Kidney glomerular epithelial cell (primary cell): ENCODE results near the gene CC2D1A.
A peak's percentile ranks its signal among the peaks of the same experiment; 100 is the strongest.

Source experiments
- DNase-seq: peaks from one replicate; lab custom pipeline; 2025; lab: John Stamatoyannopoulos, UW

The CC2D1A gene

DNA sequence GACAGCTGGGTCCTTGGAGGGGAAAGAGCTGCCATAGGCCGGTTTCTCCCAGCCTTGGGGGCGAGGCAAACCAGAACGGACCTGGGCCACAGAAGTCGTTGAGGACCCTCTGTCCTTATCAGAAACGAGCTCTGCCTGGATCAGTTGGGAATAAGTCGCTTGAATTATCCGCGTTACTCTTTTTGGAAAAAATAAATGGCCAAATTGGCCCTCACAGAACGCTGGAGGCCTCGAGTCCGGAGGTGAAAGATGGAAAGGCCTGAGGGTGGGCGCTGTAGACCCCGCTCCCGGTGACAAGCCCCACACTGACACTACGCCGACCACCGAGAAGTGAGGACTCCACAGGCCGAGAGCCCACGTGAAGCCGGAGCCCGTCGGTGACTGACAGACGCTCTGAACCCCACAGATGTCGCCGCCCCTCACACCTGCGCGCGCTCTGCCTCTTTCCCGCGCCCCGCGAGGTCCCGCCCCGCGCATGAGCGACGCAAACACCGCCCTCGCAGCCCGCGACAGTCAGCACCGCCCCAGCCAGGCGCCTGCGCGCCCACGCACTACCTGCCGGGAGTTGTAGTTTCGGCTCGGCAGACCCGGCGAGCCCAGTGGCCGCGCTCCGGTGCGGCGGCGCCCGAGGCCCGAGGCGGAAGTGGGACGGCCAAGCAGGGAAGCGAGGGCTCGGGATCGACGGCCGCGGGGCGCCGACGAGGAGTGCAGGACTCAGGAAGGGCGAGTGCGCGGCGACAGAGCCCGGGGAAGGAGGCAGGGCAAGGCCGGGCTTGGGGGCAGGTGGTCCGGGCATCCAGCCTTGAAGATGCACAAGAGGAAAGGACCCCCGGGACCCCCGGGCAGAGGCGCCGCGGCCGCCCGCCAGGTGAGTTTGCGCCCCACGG, at the start of gene CC2D1A, which contains the start of gene BRME1:
Gene CC2D1A (plus strand): TSS at position 568 of the 887 bp plus-strand sequence. CDS start 241 bp downstream, at position 809.
Gene BRME1 (minus strand): TSS at position 484 of the 887 bp plus-strand sequence. CDS start 1,225 bp downstream, outside the sequence.
- DNase-seq = peak; percentile 61

DNA sequence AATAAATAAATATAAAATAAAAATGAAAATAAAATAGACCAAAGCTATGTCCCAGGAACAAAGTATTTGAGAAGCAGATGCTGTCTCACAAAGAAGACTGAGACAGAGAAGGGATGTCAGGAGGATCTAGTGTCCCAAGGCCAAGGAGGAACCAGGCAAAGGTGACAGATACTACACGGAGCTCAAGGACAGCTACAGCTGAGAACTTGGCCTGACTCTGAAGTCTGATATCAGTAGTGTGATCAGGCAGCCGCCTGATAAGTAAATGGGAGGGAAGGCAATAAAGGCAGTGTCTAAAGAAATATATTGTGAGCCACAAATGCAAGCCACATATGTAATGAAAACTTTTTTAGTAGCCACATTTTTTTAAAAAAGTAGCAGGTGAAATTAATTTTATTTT, 49.5 kb upstream of the CC2D1A start:
- no peak for DNase-seq

DNA sequence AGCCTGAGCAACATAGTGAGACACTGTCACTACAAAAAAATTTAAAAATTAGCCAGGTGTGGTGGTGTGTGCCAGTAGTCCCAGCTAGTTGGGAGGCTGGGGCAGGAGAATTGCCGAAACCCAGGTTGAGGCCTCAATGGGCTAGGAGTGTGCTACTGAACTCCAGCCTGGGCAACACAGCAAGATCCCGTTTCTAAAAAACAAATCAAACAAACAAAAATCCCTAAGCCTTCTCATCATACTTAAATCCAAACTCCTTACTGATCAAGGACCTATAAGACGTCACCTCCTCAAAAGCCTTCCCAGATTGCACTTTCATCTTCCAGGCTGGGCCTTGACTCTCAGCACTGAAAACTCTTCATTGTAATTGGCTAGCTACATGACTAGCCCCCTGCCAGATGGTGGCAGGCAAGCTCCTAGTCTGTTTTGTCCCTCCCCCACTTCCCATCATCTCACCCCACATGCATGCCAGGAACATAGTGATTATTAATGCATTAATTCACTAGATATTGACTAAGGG, 46.6 kb upstream of the CC2D1A start:
- no peak for DNase-seq

DNA sequence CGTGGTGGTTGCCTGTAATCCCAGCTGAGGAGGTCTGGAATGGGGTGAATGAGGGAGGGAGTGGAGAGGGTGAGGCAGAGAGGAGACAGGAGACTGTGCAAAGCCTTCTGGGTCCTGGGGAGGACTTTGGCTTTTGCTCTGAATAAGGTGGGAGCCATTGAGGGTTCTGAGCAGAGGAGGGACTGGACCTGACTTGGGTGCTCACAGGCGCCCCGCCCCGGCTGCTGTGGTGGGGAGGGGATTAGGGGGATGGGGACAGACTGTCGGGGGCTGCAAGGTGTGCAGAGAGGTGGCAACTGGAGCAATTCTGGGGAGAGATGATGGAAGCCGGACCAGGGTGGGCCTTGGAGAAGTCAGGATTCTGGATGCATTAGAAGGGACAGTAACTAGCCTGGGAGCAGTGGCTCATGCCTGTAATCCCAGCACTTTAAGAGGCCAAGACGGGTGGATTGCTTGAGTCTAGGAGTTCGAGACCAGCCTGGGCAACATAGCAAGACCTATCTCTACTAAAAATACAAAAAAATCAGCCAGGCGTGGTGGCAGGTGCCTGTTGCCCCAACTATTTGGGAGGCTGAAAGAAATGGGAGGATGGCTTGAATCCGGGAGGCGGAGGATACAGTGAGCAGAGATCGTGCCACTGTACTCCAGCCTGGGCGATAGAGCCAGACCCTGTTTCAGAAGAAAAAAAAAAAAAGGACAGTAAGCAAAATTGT, 45.2 kb upstream of the CC2D1A start:
- no peak for DNase-seq

DNA sequence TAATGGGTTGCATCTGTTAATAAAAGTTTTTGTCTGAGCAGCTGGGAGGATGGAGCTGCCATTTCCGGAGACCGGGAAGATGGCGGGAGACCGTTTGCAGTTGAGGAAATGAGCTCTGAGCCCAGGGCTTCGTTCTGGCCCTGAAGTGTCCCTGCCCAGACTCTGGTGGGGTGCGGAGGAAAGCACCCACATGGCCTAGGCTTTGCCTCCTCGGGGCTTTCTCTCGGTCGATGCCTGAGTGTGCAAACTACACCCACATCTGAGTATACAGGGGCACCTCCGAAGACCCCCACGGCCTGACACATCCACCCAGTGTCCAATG, 44.6 kb upstream of the CC2D1A start:
- DNase-seq = no peak

DNA sequence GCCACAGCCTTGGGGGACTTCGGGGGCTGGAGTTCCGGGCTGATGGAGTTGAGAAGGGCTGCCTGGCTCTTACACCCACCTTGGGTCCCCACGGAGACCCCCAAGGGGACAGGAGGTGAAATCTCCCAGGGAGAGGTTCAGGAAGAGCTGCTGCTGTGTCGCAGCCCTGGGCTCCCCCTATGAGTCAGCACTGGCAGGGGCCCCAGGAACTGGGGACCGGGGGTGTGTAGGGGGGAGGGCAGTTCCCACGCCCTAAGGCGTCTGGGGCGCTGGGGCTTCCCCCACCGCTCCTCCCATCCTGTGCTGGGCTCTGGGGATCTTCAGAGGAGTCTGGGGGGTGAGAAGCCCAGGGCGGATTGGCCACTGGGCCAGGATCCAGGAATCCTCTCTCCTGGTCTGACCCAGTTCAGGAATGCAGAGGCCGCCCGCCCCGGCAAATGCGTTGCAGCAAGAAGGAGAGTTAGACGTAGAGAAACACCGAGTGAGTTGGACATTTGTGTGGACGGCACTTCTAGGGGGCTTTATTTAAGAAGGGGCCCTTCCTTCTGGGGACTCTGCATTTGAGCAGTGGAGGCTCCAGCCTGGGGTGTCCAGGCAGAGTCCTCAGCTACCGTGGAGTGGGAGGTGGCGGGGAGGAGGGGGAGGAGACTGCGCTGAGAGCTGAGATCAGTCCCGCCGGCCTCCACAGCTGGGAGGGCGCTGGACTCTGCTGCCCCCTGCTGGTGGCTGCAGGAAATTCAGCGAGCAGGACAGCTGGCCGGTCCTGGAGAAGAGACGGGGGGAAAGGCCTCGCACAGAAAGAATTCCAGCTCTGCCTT, 44.1 kb upstream of the CC2D1A start:
- DNase-seq = peak; percentile 90

DNA sequence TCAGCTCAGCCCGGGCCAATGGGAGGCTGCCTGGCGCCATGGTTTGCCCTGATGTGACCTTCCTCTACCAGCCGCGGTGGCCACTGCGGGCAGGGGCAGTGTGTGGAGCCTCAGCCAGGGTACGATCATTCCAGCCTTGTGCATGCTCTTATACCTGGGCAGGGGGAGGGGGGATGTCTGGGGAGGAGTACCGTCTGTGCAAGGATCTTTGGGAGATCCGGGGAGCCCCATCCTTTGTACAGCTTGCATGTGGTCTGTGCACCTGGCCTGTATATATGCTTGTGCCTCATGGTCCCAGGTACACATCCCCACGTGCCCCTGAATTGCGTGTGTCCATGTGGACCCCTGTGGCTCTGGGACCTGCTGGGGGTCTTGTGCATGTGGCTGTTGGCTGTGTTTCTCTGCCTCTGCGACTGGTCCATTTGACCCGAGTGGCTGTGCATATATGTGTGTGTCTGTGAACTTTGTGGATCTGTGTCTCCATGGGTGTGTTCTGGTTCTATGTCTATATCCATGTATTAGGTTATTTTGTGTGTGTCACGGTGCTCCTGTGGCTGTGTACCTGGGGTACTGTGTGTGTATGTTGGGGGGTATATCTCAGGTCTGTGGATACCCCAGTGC, 41.8 kb upstream of the CC2D1A start:
- no peak for DNase-seq

DNA sequence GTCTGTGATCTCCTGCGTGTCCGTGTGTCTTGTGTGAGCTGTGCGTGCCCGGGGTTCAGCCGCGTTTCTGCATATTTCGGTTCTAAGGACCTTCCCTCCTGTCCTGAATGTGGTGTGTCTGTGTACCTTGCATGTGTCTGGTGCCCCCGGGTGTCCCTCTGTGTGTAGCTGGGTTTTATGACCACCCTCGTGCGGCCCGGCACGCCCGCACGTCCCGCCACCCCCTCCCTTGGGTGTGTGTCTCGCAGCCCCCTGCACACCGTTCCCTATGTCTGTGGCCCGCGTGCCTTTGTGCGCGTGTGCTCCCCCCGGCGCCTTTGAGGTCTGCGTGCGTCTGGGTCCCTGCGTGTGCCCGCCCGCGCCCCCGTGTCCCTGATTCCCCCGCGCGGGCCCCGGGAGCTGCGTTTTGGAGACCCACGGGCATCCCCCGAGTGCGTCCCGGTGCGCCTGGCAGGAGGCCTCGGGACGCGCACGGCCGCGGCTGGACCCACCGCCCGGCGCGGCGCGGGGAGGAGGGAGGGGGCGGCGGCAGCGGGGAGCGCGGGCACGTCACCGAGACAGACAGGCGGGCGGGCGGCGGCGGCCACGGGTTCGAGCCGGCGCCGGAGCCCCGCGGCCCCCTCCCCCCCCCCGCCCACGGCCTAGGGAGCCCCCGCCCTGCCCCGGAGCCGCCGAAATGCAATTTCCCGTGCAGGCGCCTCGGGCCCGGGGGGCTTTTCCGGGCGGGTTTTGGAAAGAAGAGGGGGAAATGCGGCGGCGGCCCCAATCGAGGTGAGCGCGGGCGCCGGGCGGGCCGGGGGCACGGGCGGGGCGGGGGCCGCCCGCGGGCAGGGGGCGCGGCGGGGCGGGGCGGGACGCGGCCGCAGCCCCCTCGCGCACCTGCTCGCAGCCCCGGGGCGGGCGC, 41.1 kb upstream of the CC2D1A start:
- DNase-seq = no peak

DNA sequence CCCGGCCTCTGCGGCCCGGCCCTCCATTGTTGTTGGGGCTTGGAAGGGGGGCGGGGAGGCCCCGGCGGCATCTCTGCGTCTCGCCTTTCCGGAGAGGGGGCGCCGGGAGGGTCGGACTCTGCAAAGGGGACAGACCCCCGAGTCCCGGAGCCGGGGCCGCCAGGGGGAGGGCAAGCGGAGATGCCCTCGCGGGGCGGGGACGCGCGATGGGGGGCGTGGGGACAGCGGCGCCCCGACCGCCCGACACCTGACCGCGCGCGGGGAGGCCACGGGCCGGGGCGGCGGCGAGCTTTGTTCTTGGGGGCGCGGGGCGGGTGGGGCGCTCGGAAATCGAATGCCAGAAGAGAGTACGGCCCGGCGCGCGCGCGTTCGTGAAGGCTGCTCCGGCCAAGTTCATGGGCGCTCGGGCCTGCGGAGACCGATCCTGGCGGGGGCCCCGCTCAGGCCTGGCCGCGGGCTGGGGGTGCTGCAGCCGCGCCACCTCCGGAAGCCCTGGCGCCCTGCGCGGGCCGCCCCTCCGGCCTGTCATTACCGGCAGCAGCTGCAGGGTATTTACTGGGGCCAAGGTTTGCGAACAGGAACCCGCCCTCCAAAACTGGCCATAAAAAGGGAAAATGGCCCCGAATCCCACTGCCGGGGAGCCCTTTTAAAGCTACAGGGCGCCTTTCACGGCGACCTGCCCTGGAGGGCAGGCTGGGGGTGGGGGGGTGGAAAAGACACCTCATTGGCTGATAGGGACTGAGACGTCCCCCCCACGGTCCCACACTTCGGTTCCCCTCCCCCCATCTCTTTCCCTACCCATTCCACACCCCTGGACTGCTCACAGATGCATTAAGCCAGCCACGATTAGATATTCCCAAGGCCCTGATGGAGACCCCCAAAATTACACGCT, 40.2 kb upstream of the CC2D1A start:
- DNase-seq = no peak

DNA sequence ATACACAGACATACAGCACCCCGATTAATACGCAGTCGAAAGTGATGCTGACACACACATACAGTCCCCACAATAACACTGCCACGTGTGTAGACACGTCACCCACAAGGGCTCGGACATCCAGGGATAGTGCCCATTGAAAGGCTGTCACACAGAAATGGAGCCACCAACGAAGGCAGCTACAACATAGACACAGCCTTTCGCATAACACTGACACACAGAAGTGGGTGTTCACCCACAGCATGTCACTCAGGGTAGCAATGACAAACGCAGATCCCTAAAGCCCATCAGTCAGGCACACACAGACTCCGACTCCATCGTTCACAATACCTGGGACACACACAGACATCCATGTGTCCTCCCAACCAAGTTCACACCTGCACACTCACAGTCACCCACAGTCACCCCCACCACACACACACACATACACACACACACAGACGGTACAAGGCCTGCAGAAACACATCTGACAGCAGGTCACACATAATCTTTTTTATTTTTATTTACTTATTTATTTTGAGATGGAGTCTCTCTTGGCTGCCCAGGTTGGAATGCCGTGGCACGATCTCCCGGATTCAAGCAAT, 39.4 kb upstream of the CC2D1A start:
- no peak for DNase-seq

DNA sequence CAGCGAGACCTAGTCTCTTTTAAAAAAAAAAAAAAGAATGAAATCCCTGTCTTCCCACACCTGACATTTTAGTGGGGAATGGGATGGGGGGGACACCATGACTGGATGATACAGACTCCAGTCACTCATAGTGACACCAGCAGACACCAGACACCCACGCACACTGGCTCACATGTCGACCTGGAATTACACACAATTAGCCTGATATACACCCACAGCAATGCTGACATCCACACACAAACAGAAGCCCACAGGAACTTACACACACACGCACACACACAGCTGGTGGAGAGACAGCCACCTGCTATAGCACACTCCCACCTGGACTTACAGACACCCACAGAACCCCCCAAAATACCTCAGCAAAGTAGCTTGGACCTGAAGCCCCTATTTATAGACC, 37.3 kb upstream of the CC2D1A start:
- no peak for DNase-seq

DNA sequence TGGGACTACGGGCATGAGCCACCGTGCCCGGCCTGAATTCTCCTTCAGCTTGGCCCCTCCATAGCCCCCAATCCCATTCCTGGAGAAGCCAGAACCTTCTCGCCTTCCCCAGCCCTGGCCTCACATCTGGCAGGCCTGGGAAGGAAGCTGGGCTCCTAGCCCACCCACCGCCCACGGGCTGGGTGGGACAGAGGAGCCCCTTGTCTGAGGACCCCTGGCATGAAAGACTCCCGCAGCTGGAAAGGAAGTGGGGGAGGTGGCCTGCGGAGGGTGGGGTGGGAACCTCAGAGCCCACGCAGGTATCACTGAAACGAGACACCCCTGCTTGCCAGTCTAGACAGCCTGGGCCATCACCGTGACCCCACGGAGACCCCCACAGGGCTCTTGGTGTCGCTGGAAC, 36.7 kb upstream of the CC2D1A start:
- DNase-seq = no peak

DNA sequence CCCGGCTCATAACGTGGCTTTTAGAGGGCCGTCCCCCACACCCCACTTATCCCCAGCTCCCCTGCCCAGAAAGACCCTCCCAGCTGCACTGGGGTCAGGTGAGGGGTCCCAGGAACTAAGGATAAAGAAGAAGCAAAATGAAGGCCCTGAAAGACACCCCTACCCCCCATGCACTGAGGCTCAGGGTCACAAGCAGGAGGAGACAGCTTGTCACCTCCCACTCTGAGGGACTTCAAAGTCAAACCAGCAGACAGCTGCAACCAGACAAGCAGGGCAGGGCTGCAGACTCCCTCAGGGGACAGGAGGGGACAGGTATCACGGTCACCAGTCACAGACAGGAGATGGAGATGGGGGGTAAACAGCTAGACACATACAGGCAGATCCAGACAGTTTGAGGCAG, 35.1 kb upstream of the CC2D1A start:
- no peak for DNase-seq

DNA sequence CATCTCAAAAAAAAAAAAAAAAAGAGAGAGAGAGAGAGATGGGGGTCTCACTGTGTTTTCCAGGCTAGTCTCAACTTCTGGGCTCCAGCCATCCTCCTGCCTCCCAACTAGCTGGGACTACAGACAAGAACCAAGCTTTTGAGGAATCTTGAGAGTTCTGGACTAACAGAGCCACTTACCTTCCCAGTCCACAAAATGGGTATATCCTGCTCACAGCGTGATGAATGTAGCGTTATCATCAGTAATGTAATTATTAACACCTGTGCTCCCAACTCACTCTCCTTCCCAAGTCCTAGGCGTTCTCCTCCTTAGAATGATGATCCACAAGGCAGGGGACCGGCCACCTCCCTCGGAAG, 33.7 kb upstream of the CC2D1A start:
- DNase-seq = no peak

DNA sequence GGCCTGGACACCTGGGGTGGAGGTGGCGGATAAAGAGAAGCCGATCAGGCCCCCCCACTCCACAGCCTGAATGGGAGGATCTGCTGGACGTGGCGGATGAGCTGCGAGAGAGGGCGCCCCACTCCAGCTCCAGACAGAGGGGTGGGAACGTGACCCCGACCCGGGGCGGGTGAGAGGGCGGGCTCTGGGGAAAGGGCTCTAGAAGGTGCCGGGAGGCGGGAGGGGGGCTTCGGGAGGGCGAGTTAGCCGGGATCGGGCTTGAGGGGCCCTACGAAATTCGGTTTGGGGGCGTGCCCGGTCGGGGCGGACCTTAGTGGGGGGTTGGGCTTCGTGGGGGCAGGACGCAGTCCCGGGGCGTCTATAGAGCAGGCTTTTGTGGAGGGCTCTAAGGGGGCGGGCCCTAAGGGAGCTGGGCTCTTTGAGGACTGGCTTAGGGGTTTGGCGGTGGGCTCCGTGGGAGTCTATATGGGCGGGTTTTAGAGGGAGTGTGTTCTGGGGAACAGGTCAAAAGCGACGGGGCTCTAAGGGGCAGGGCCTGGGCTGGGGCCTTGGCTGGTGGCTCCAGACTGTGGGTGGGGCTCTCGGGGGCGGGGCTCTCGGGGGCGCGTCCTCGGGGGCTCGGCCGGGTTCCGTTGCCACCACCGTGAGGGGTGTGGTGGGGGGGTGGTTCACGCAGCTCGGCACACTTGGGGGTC, 33.2 kb upstream of the CC2D1A start:
- no peak for DNase-seq

DNA sequence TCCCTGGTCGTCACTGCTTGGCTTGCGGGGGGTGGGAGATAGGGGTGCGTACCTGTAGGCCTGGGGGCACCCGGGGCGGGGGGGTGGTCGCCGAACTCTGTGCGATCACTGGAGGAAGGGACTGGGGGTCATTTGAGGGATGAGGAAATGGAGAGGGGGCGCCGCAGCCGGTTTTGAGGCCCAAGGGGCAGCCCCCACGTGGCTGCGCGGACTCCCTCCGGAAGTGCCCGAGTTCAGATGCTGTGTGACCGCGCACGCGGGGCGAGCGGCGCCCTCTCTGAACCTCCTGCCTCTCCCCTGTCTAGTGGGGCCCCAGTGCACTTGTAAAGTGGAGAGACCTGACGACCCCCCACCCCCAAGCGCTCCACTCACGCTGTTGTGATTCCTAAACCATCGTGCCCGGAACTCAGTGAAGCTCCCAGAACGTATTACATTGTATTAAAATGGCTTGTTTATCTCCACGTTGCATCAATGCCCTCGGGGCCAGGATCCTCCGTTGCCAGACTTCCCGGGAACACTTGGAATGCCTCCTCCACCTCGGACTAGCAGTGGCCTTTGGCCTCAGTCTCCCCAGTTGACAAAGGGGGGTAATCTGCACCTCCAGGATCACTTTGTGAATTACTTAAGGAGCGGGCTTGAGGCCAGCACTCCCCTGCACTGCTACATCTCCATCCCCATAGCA, 32.0 kb upstream of the CC2D1A start:
- no peak for DNase-seq

DNA sequence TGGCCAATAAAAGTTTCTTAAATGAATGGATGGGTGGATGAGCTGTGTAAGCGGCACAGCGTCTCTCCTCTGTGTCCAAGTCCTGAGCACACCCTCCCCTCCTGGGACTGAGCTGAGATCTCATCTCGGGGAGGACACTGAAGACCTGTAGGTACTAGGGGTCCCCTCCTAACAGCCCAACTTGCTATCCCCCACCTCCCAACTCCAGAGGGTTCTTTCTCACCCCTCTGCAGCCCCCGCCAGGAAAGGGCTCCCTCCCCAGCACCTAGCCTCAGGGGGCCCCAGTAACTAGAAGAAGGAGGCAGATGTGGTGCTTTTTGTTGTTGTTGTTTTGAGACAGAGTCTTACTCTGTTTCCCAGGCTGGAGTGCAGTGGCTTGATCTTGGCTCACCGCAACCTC, 30.2 kb upstream of the CC2D1A start:
- DNase-seq = no peak

DNA sequence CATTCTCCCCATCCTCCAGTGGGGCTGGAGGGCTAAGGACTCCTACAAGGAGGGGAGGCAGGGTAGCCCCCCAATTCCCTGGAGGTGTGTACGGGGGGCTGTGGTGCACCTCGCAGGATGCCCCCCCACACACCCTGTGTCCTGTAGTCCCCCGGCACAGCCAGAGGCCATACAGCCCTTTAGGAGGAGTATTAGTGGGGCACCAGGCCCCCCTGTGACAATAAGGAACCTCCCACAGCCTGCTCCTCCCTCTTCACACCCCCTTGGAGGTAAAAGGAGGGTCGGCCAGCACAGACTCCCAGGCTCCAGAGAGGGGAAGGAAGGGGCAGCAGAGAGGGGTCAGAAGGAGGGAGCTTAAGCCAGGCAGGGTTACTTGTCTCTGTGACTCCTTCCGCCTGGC, 29.2 kb upstream of the CC2D1A start, which contains the start of gene NANOS3:
Gene NANOS3 (plus strand): TSS at position 301 of the 400 bp plus-strand sequence. CDS start 115 bp downstream, outside the sequence.
- no peak for DNase-seq
